ENCODE measurements around the gene PRELID2. TPM values are rescaled to one million over a fixed set of nuclear protein-coding genes. Genes with fewer than 3 reads are reported as not detected.

PRELID2 gene
- total and polyA plus RNA-seq, 10 donors, result 1.4 to 10.0 (median 5.5) TPM

- Histone ChIP-seq H3K27ac (no peak overlapping the region), H3K4me1 (no peaks in the 10 kb centered on the region), H3K36me3 (peaks cover 0 to 17% (median 0%) of the 10 kb centered on the region in 6 donors), H3K27me3 (replicated peaks in 1 of 7) (no peaks in the 10 kb centered on the region), H3K4me3 (no peak overlapping the region), H3K9me3 (no peaks in the 10 kb centered on the region)
- WGBS, 5 donors, result 77 to 95% (median 83%) methylated on average over 3 of the region's 3 CpGs
- TF ChIP-seq POLR2A (IDR thresholded peaks at IDR 0.05), result no peak
- TF ChIP-seq POLR2AphosphoS5 (IDR thresholded peaks at IDR 0.05), result no peak
- TF ChIP-seq CTCF (IDR thresholded peaks at IDR 0.05 in 8 of 11, conservative IDR thresholded peaks at IDR 0.05 in 3 of 11), result peak in 5 of 11 experiments; percentile 12 to 32 (median 18)
- no peak for DNase-seq
- intact Hi-C loops (cut with DNase I; ENCODE audit: low total_unique reads), result no loop called here
Measured at GRCh38 chr5:145811834-145812625, 23.1 kb downstream of the PRELID2 start.

- Histone ChIP-seq H3K4me3 (no peak overlapping the region), H3K9me3 (no peaks in the 10 kb centered on the region), H3K27me3 (replicated peaks in 1 of 7) (no peaks in the 10 kb centered on the region), H3K4me1 (no peaks in the 10 kb centered on the region), H3K36me3 (peaks cover 0 to 6% (median 0%) of the 10 kb centered on the region in 6 donors), H3K27ac (no peak overlapping the region)
- 90 to 96% (median 95%) methylated on average over 5 of the region's 5 CpGs for WGBS, 5 donors
- no peak for TF ChIP-seq POLR2AphosphoS5 (IDR thresholded peaks at IDR 0.05)
- TF ChIP-seq CTCF (IDR thresholded peaks at IDR 0.05 in 8 of 11, conservative IDR thresholded peaks at IDR 0.05 in 3 of 11), result no peak
- TF ChIP-seq POLR2A (IDR thresholded peaks at IDR 0.05), result no peak
- intact Hi-C loops (cut with DNase I; ENCODE audit: low total_unique reads), result no loop called here
- DNase-seq, result no peak
Measured at GRCh38 chr5:145806923-145807322, 28.2 kb downstream of the PRELID2 start.

DNA sequence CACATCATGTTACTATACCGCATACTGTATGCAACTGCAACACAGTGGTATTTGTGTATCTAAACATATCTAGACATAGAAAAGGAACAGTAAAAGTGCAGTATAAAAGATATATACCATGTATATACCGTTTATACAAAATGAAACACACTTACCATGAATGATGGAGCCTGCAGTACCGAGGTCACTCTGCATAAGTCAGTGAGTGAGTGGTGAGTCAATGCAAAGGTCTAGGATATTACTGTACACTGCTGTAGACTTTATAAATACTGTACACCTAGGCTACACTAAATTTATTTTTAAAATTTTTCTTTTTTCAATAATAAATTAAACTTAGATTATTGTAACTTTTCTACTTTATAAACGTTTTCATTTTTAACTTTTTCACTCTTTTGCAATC, 29.3 kb downstream of the PRELID2 start:
- Histone ChIP-seq H3K4me1 (no peaks in the 10 kb centered on the region), H3K27me3 (replicated peaks in 1 of 7) (no peaks in the 10 kb centered on the region), H3K9me3 (no peaks in the 10 kb centered on the region), H3K27ac (no peak overlapping the region), H3K4me3 (no peak overlapping the region), H3K36me3 (no peaks in the 10 kb centered on the region)
- TF ChIP-seq CTCF (IDR thresholded peaks at IDR 0.05 in 8 of 11, conservative IDR thresholded peaks at IDR 0.05 in 3 of 11) (no peak), POLR2A (IDR thresholded peaks at IDR 0.05) (no peak), POLR2AphosphoS5 (IDR thresholded peaks at IDR 0.05) (no peak)
- 84 to 94% (median 85%) methylated on average over 4 of the region's 4 CpGs for WGBS, 5 donors
- intact Hi-C loops (cut with DNase I; ENCODE audit: low total_unique reads), result no loop called here
- DNase-seq, result no peak

- no peak for TF ChIP-seq POLR2A (IDR thresholded peaks at IDR 0.05)
- TF ChIP-seq POLR2AphosphoS5 (IDR thresholded peaks at IDR 0.05), result no peak
- no peak for TF ChIP-seq CTCF (IDR thresholded peaks at IDR 0.05 in 8 of 11, conservative IDR thresholded peaks at IDR 0.05 in 3 of 11)
- no peak overlapping the region for H3K27ac ChIP-seq
- intact Hi-C loops (cut with DNase I; ENCODE audit: low total_unique reads), result no loop called here
- H3K27me3 ChIP-seq (replicated peaks in 1 of 7), result no peaks in the 10 kb centered on the region
- WGBS, 5 donors, result 92 to 97% (median 93%) methylated on average over 3 of the region's 3 CpGs
- H3K36me3 ChIP-seq, result no peaks in the 10 kb centered on the region
- no peaks in the 10 kb centered on the region for H3K9me3 ChIP-seq
- DNase-seq, result no peak
- H3K4me1 ChIP-seq, result no peaks in the 10 kb centered on the region
- H3K4me3 ChIP-seq, result no peak overlapping the region
Measured at GRCh38 chr5:145804701-145805100, 30.4 kb downstream of the PRELID2 start.
